CD4-positive, alpha-beta T cell (primary cell): ENCODE results near the gene EIF3J. TPM values are rescaled to one million over a fixed set of nuclear protein-coding genes. Genes with fewer than 3 reads are reported as not detected.

Experiments used
- ATAC-seq: fragments of 200-7000 bp; cut with Tn5 transposase; one replicate; pipeline ENCODE4 v1.10.0; 2022; ENCODE audit warnings: mild to moderate bottlenecking; ENCODE audit not compliant: poor library complexity
- CTCF ChIA-PET: fragments of 350-600 bp; sonication (Branson Sonifier 250); formaldehyde crosslinking; loops from one replicate; lab custom pipeline; 2021; ENCODE audit warnings: antibody characterized with exemption, inconsistent platforms; lab: Charles Lee
- POLR2A ChIA-PET: fragments of 350-600 bp; sonication (Branson Sonifier 250); formaldehyde crosslinking; loops from one replicate; lab custom pipeline; 2021; ENCODE audit warnings: antibody characterized with exemption, inconsistent platforms; lab: Charles Lee
- DNase-seq, 14 experiments: peaks; one replicate each; pipeline ENCODE4 v3.0.0-alpha.2; 2013 to 2020; ENCODE audit warnings: mixed read lengths in 2 of 14
- H3K27ac ChIP-seq, 2 donors: one replicate each; pipeline versions ENCODE4 v1.5.1 to v1.7.0; 2013; ENCODE audit warnings: low read length in 2 of 2, low read depth in 1 of 2, mild to moderate bottlenecking in 1 of 2
- H3K27me3 ChIP-seq, 2 experiments: 1 replicate in 1 of 2; 2 replicates in 1 of 2; pipeline versions ENCODE4 v1.6.1 to v1.7.0; 2013; ENCODE audit warnings: low read length in 2 of 2, control low read depth in 1 of 2, mild to moderate bottlenecking in 1 of 2, moderate library complexity in 1 of 2; ENCODE audit not compliant: insufficient read depth in 2 of 2, control insufficient read depth in 1 of 2
- H3K36me3 ChIP-seq: one replicate; pipeline ENCODE4 v1.6.1; 2013; ENCODE audit warnings: low read length, control low read depth; ENCODE audit not compliant: insufficient read depth
- H3K4me1 ChIP-seq: one replicate; pipeline ENCODE4 v1.6.1; 2013; ENCODE audit warnings: low read length, control low read depth; ENCODE audit not compliant: insufficient read depth
- H3K4me3 ChIP-seq: one replicate; pipeline ENCODE4 v1.5.1; 2013; ENCODE audit warnings: mild to moderate bottlenecking, low read length, moderate library complexity
- H3K9me3 ChIP-seq, 2 experiments: 1 replicate in 1 of 2; 2 replicates in 1 of 2; pipeline versions ENCODE4 v1.6.1 to v1.7.0; 2013; ENCODE audit warnings: low read length in 2 of 2, mild to moderate bottlenecking in 2 of 2, control low read depth in 1 of 2, moderate library complexity in 1 of 2; ENCODE audit not compliant: control insufficient read depth in 1 of 2, insufficient read depth in 1 of 2
- H3K27ac Mint-ChIP-seq: one replicate; pipeline ENCODE4 v1.8.0; 2020; ENCODE audit warnings: mixed read lengths
- H3K27me3 Mint-ChIP-seq: one replicate; pipeline ENCODE4 v1.8.0; 2021; ENCODE audit warnings: mixed read lengths
- H3K36me3 Mint-ChIP-seq: one replicate; pipeline ENCODE4 v1.8.0; 2021; ENCODE audit warnings: low read depth, mixed read lengths
- H3K4me1 Mint-ChIP-seq: one replicate; pipeline ENCODE4 v1.8.0; 2021; ENCODE audit warnings: low read depth, mixed read lengths
- H3K4me3 Mint-ChIP-seq: one replicate; pipeline ENCODE4 v1.8.0; 2020; ENCODE audit warnings: mild to moderate bottlenecking, mixed read lengths
- H3K9me3 Mint-ChIP-seq: one replicate; pipeline ENCODE4 v1.8.0; 2020; ENCODE audit warnings: mixed read lengths
- intact Hi-C, 2 experiments: fragments of 100-400 bp; cut with DNase I in 1 of 2; cut with micrococcal nuclease in 1 of 2; formaldehyde crosslinking; loops; one replicate each; pipeline versions ENCODE4 v1.15.1 to v1.9.0; 2023 to 2025; cut with DNase I, micrococcal nuclease
- polyA plus RNA-seq, 2 donors: library from polyadenylated mRNA; unstranded; fragments of 120-200 nt; gene quantifications; one replicate each; pipeline ENCODE4 v1.2.1, GENCODE V29; 2013
- total RNA-seq, 174 experiments: library from RNA in 2 of 174; stranded (reverse) in 2 of 174; gene quantifications; one replicate each; pipeline ENCODE4 v1.2.3 and lab custom pipeline; 2021 to 2026
- TF ChIP-seq, protein P1 (sequence below): fragments of 200-600 bp; IDR thresholded peaks from one replicate; pipeline ENCODE4 v1.8.0; 2022; ENCODE audit warnings: antibody characterized with exemption, mild to moderate bottlenecking

The EIF3J gene, protein sequence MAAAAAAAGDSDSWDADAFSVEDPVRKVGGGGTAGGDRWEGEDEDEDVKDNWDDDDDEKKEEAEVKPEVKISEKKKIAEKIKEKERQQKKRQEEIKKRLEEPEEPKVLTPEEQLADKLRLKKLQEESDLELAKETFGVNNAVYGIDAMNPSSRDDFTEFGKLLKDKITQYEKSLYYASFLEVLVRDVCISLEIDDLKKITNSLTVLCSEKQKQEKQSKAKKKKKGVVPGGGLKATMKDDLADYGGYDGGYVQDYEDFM
- total RNA-seq (10 to 100 TPM; 67.6 to 69.2 TPM), total RNA-seq (lab: John Stamatoyannopoulos, UW) (38.0 to 327 (median 92.9) reads per million in 172 experiments)
- polyA plus RNA-seq (2013, experiment 1 of 2): 46.5 TPM
- polyA plus RNA-seq (2013, experiment 2 of 2): 44.9 TPM

DNA sequence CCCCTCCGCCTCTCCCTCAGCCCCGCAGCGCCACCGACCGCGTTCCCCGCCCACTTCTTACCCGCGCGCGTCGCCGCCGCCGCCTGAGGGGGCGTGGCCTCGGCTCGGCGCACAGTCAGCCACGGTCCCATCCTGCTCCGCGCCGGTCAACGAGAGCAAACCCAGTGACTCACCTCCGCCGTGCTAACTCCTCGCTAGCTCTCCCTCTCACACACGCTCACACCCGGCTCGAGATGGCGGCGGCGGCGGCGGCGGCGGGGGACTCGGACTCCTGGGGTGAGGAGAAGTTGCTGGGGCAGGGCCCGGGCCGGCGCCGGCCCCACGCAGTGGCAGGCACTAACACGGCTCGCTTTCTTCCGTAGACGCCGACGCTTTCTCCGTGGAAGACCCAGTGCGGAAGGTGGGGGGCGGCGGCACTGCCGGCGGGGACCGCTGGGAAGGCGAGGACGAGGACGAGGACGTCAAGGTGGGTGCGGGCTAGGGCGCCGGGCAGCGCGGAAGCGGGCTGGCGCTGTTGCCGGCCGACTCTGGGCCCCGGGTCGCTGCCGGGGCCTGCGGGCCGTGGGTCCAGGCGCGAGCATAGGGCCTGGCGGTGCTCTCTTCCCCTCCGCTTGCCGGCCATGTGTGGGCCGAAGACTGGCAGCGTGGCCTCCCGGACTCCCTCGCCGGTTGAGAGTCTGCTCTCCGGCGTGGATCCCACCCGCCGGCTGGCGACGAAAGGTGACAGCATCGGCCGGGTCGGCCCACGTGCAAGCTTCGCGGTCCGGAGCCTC is at the start of gene EIF3J:
Gene EIF3J, plus strand, starts transcription at position 186 of the 773 bp plus-strand sequence. Its CDS starts 48 bp downstream, at position 234.
- Mint-ChIP-seq H3K9me3 (no peaks in the 10 kb centered on the region), H3K36me3 (peaks cover 52% of the 10 kb centered on the region), H3K27ac (peak within 1 kb of the TSS; percentile 91), H3K4me3 (peak within 1 kb of the TSS; percentile 92), H3K27me3 (no peaks in the 10 kb centered on the region), H3K4me1 (peaks cover 59% of the 10 kb centered on the region)
- DNase-seq (peak; percentile 86 to 99 (median 94)), ATAC-seq (peak; percentile 89)
- Histone ChIP-seq H3K27ac (peak within 1 kb of the TSS; percentile 86 to 97), H3K9me3 (no peaks in the 10 kb centered on the region), H3K4me3 (peak within 1 kb of the TSS; percentile 68), H3K4me1 (peaks cover 42% of the 10 kb centered on the region), H3K36me3 (peaks cover 19% of the 10 kb centered on the region), H3K27me3 (no peaks in the 10 kb centered on the region)
- TF ChIP-seq, protein P1, sequence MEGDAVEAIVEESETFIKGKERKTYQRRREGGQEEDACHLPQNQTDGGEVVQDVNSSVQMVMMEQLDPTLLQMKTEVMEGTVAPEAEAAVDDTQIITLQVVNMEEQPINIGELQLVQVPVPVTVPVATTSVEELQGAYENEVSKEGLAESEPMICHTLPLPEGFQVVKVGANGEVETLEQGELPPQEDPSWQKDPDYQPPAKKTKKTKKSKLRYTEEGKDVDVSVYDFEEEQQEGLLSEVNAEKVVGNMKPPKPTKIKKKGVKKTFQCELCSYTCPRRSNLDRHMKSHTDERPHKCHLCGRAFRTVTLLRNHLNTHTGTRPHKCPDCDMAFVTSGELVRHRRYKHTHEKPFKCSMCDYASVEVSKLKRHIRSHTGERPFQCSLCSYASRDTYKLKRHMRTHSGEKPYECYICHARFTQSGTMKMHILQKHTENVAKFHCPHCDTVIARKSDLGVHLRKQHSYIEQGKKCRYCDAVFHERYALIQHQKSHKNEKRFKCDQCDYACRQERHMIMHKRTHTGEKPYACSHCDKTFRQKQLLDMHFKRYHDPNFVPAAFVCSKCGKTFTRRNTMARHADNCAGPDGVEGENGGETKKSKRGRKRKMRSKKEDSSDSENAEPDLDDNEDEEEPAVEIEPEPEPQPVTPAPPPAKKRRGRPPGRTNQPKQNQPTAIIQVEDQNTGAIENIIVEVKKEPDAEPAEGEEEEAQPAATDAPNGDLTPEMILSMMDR: no peak
- POLR2A ChIA-PET: interaction anchor here (0.6 to 3.5 kb wide), 19 partner anchors 9 to 742 kb away, joined by 3 to 36 read pairs (median 4); partner anchors contain the start of genes B2M, CTDSPL2, GOLM2 and MFAP1
- intact Hi-C loops: loop anchor here (1.0 to 5.0 kb wide), 4 partner anchors 110 to 250 kb away; partner anchors contain the start of genes CTDSPL2 (in 2 of the 2), GOLM2 (in 1 of the 2) and SPG11 (in 1 of the 2)
- CTCF ChIA-PET: interaction anchor here (1.8 to 2.1 kb wide), 3 partner anchors 9 to 110 kb away, joined by 4 to 18 read pairs (median 7); partner anchors contain the start of gene CTDSPL2

DNA sequence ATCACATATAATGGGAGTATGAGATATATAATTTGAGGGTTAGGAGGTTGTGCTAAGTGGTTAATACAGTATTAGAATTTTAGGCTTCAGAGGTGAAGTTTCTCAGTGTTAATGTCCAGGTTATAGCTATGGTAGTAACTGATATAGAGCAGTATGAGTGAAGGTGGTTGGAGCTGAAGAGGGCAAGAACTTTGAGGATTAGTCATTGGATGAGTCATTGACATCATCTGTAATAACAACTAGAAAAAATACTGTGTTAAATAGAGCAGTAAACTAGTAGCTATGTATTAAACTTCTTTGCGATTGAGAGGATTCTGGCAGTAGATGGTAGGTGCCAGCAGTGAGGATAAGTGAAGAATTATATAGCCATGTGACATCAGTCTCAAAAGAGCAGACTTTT is 47.5 kb upstream of the EIF3J start:
- POLR2A ChIA-PET: no interaction called here
- DNase-seq (no peak), ATAC-seq (no peak)
- peaks cover 15% of the 10 kb centered on the region for H3K4me1 Mint-ChIP-seq
- H3K27ac Mint-ChIP-seq: peak overlapping the region; percentile 24
- H3K9me3 Mint-ChIP-seq: no peaks in the 10 kb centered on the region
- no peak overlapping the region for H3K4me3 ChIP-seq
- CTCF ChIA-PET: no interaction called here
- no peaks in the 10 kb centered on the region for H3K4me1 ChIP-seq
- TF ChIP-seq, protein P1: no peak
- H3K9me3 ChIP-seq: no peaks in the 10 kb centered on the region
- H3K36me3 ChIP-seq: peaks cover 62% of the 10 kb centered on the region
- H3K27me3 Mint-ChIP-seq: no peaks in the 10 kb centered on the region
- peaks cover 85% of the 10 kb centered on the region for H3K36me3 Mint-ChIP-seq
- no peak overlapping the region for H3K4me3 Mint-ChIP-seq
- no peak overlapping the region for H3K27ac ChIP-seq
- intact Hi-C loops: no loop called here
- H3K27me3 ChIP-seq: no peaks in the 10 kb centered on the region

GRCh38 chr15:44490622-44491021 is 46.3 kb upstream of the EIF3J start:
- CTCF ChIA-PET: no interaction called here
- H3K27me3 ChIP-seq: no peaks in the 10 kb centered on the region

More at GRCh38 chr15:44490622-44491021, 46.3 kb upstream of the EIF3J start:
- H3K27me3 Mint-ChIP-seq: no peaks in the 10 kb centered on the region
- peaks cover 80% of the 10 kb centered on the region for H3K36me3 Mint-ChIP-seq
- TF ChIP-seq, protein P1: no peak
- no peak overlapping the region for H3K27ac Mint-ChIP-seq
- Histone ChIP-seq H3K4me3 (no peak overlapping the region), H3K9me3 (no peaks in the 10 kb centered on the region), H3K36me3 (peaks cover 62% of the 10 kb centered on the region), H3K27ac (no peak overlapping the region), H3K4me1 (no peaks in the 10 kb centered on the region)
- peaks cover 15% of the 10 kb centered on the region for H3K4me1 Mint-ChIP-seq
- no peak overlapping the region for H3K4me3 Mint-ChIP-seq
- H3K9me3 Mint-ChIP-seq: no peaks in the 10 kb centered on the region
- DNase-seq (no peak), ATAC-seq (no peak)
- POLR2A ChIA-PET: no interaction called here
- intact Hi-C loops: no loop called here
